SU-DHL-6 (cell line): ENCODE results near the gene FNDC11.

Source experiments
- CTCF ChIP-seq: fragments of 200-600 bp; sonication (generic); IDR thresholded peaks from one replicate; pipeline ENCODE4 v1.5.1; 2017; ENCODE audit warnings: antibody characterized with exemption, mild to moderate bottlenecking, low read length, moderate library complexity; ENCODE audit not compliant: insufficient read depth, poor library complexity, severe bottlenecking
- EZH2phosphoT487 ChIP-seq: fragments of 200-600 bp; sonication (generic), shearing (Covaris generic); conservative IDR thresholded peaks from 2 replicates; pipeline ENCODE4 v1.6.1; 2018; ENCODE audit warnings: mild to moderate bottlenecking, antibody characterized with exemption, low read length, moderate library complexity, mixed read lengths

GRCh38 chr20:63548542-63548941 is 5.4 kb upstream of the FNDC11 start:
- TF ChIP-seq CTCF (no peak), EZH2phosphoT487 (no peak)
